Tibial artery (tissue), 4 donors: ENCODE results near the gene MYO19.
"Not testable (repeated sequence)": the region's sequence is repeated elsewhere in the genome, so short reads cannot be mapped to it uniquely, and the experiment has no call there.

Source experiments
- DNase-seq, 2 donors: peaks; one replicate each; pipeline ENCODE4 v3.0.0-alpha.2; 2019
- H3K27ac ChIP-seq, 2 donors: fragments of 200-600 bp; sonication (generic) in 1 of 2; 1 replicate in 1 of 2; 2 replicates in 1 of 2; pipeline ENCODE4 v1.5.1; 2018 to 2019; ENCODE audit warnings: mild to moderate bottlenecking in 1 of 2
- H3K27me3 ChIP-seq, 2 donors: fragments of 200-600 bp; sonication (generic) in 1 of 2; one replicate each; pipeline versions ENCODE4 v1.5.1 to v1.6.0; 2016 to 2019
- H3K36me3 ChIP-seq, 3 donors: fragments of 200-600 bp; sonication (generic) in 2 of 3; one replicate each; pipeline ENCODE4 v1.5.1; 2016 to 2019; ENCODE audit warnings: mild to moderate bottlenecking in 2 of 3
- H3K4me1 ChIP-seq, 4 donors: fragments of 200-600 bp; sonication (generic) in 2 of 4; 1 replicate in 3 of 4; 2 replicates in 1 of 4; pipeline ENCODE4 v1.5.1; 2016 to 2019
- H3K4me3 ChIP-seq, 2 donors: fragments of 200-600 bp; sonication (generic) in 1 of 2; 1 replicate in 1 of 2; 2 replicates in 1 of 2; pipeline ENCODE4 v1.5.1; 2018 to 2019; ENCODE audit warnings: mild to moderate bottlenecking in 2 of 2
- H3K9me3 ChIP-seq, 3 donors: fragments of 200-600 bp; sonication (generic) in 1 of 3; one replicate each; pipeline ENCODE4 v1.5.1; 2016 to 2019
- CTCF ChIP-seq, 2 experiments: fragments of 200-600 bp in 1 of 2; fragments of 450-650 bp in 1 of 2; IDR thresholded peaks; one replicate each; pipeline ENCODE4 v1.5.1; 2017 to 2019; ENCODE audit warnings: antibody characterized with exemption in 2 of 2, mild to moderate bottlenecking in 1 of 2, moderate library complexity in 1 of 2
- intact Hi-C: fragments of 100-400 bp; cut with DNase I; formaldehyde crosslinking; loops from one replicate; pipeline ENCODE4 v1.15.0; 2023; ENCODE audit warnings: low total_unique reads

Gene MYO19

GRCh38 chr17:36493956-36494355, 40.7 kb downstream of the MYO19 start:
- Histone ChIP-seq H3K27me3 (no peaks in the 10 kb centered on the region), H3K4me1 (peaks cover 0 to 13% (median 0%) of the 10 kb centered on the region in 4 donors), H3K27ac (no peak overlapping the region), H3K36me3 (peaks cover 49 to 79% (median 58%) of the 10 kb centered on the region in 3 donors), H3K9me3 (no peaks in the 10 kb centered on the region), H3K4me3 (no peak overlapping the region)
- DNase-seq, result no peak
- intact Hi-C loops, result no loop called here
- TF ChIP-seq CTCF (IDR thresholded peaks at IDR 0.05), result no peak

GRCh38 chr17:36486204-36487194, 48.2 kb downstream of the MYO19 start, which contains the start of gene ZNHIT3:
Gene ZNHIT3 (plus strand): TSS chr17:36486681. CDS start chr17:36486700, 19 bp downstream.
- DNase-seq, result peak; percentile 94 to 96
- intact Hi-C loops, result loop anchor here (10.0 kb wide), 1 partner anchor 48 kb away; the partner anchor contains the start of genes MYO19 and PIGW
- peaks cover 0 to 47% (median 30%) of the 10 kb centered on the region in 4 donors for H3K4me1 ChIP-seq
- peak within 1 kb of the TSS; percentile 70 to 94 for H3K4me3 ChIP-seq
- H3K9me3 ChIP-seq, result no peaks in the 10 kb centered on the region
- H3K36me3 ChIP-seq, result peaks cover 0 to 4% (median 0%) of the 10 kb centered on the region in 3 donors
- H3K27ac ChIP-seq, result peak within 1 kb of the TSS; percentile 79 to 95
- H3K27me3 ChIP-seq, result peaks cover 0 to 10% of the 10 kb centered on the region in 2 donors
- TF ChIP-seq CTCF (IDR thresholded peaks at IDR 0.05), result no peak

- peak overlapping the region; percentile 79 to 95 for H3K27ac ChIP-seq
- intact Hi-C loops, result loop anchor here (10.0 kb wide), 1 partner anchor 49 kb away; the partner anchor contains the start of genes MYO19 and PIGW
- H3K9me3 ChIP-seq, result no peaks in the 10 kb centered on the region
- DNase-seq, result no peak
- peak overlapping the region; percentile 70 to 94 for H3K4me3 ChIP-seq
- no peak for TF ChIP-seq CTCF (IDR thresholded peaks at IDR 0.05)
- H3K27me3 ChIP-seq, result peaks cover 0 to 11% of the 10 kb centered on the region in 2 donors
- H3K36me3 ChIP-seq, result no peaks in the 10 kb centered on the region
- peaks cover 0 to 40% (median 30%) of the 10 kb centered on the region in 4 donors for H3K4me1 ChIP-seq
These were observed 48.9 kb downstream of the MYO19 start for GRCh38 chr17:36485805-36486203.

- Histone ChIP-seq H3K4me3 (no peak overlapping the region), H3K27ac (no peak overlapping the region), H3K4me1 (peaks cover 0 to 39% (median 30%) of the 10 kb centered on the region in 4 donors), H3K36me3 (no peaks in the 10 kb centered on the region), H3K27me3 (peaks cover 0 to 15% of the 10 kb centered on the region in 2 donors), H3K9me3 (no peaks in the 10 kb centered on the region)
- TF ChIP-seq CTCF (IDR thresholded peaks at IDR 0.05), result no peak
- no peak for DNase-seq
- intact Hi-C loops, result loop anchor here (10.0 kb wide), 1 partner anchor 50 kb away; the partner anchor contains the start of genes MYO19 and PIGW
These were observed 49.6 kb downstream of the MYO19 start for GRCh38 chr17:36485027-36485426.

GRCh38 chr17:36484021-36484420, 50.6 kb downstream of the MYO19 start:
- H3K4me3 ChIP-seq, DNase-seq, H3K27ac ChIP-seq, H3K36me3 ChIP-seq, H3K9me3 ChIP-seq: not testable (repeated sequence)
- peaks cover 0 to 17% of the 10 kb centered on the region in 2 donors for H3K27me3 ChIP-seq
- intact Hi-C loops, result loop anchor here (10.0 kb wide), 1 partner anchor 51 kb away; the partner anchor contains the start of genes MYO19 and PIGW
- peaks cover 0 to 35% (median 30%) of the 10 kb centered on the region in 4 donors for H3K4me1 ChIP-seq
